SK-N-SH (cell line): ENCODE data around the gene GABRE. TPM values are rescaled to one million over a fixed set of nuclear protein-coding genes. Genes with fewer than 3 reads are reported as not detected.

Experiments
- CTCF ChIA-PET: fragments of 300-600, 350-600 bp; formaldehyde crosslinking; extraction: SDS; loops from one replicate; lab custom pipeline; 2021; lab: Yijun Ruan, JAX
- POLR2A ChIA-PET: fragments of 350-600 bp; sonication (Branson Sonifier 250); formaldehyde crosslinking; extraction: SDS; loops from one replicate; lab custom pipeline; 2020; ENCODE audit warnings: antibody characterized with exemption, inconsistent platforms; lab: Yijun Ruan, JAX
- DNase-seq: peaks from one replicate; pipeline ENCODE4 v3.0.0; 2012
- H2AFZ ChIP-seq: fragments of 200-600 bp; sonication (generic); 2 replicates; pipeline ENCODE4 v1.8.1; 2016; ENCODE audit warnings: antibody characterized with exemption, mild to moderate bottlenecking, low read depth
- H3F3A ChIP-seq: fragments of 200-600 bp; sonication (generic); replicated peaks from 2 replicates; pipeline ENCODE3; 2016; ENCODE audit warnings: antibody characterized with exemption, mild to moderate bottlenecking; ENCODE audit not compliant: insufficient read depth
- H3K27ac ChIP-seq, 2 experiments: fragments of 200-500 bp in 1 of 2; fragments of 200-600 bp in 1 of 2; sonication (Bioruptor generic) in 1 of 2; sonication (generic), shearing (Covaris generic) in 1 of 2; 2 replicates each; pipeline versions ENCODE4 v1.5.1 to v1.6.1; 2014 to 2016; ENCODE audit warnings: low read depth in 2 of 2, inconsistent platforms in 1 of 2, low read length in 1 of 2, mild to moderate bottlenecking in 1 of 2, mixed read lengths in 1 of 2
- H3K27me3 ChIP-seq: fragments of 200-600 bp; sonication (generic), shearing (Covaris generic); 2 replicates; pipeline ENCODE4 v1.6.1; 2016; ENCODE audit warnings: mixed run types; ENCODE audit not compliant: insufficient read depth
- H3K36me3 ChIP-seq, 2 experiments: fragments of 200-500 bp in 1 of 2; fragments of 200-600 bp in 1 of 2; sonication (Bioruptor generic) in 1 of 2; sonication (generic) in 1 of 2; replicated peaks in 1 of 2; 2 replicates each; pipeline versions ENCODE3 to v1.5.1; 2014 to 2016; ENCODE audit warnings: low read length in 1 of 2, mild to moderate bottlenecking in 1 of 2; ENCODE audit not compliant: insufficient read depth in 2 of 2, control insufficient read depth in 1 of 2
- H3K4me1 ChIP-seq, 2 experiments: fragments of 200-500 bp in 1 of 2; fragments of 200-600 bp in 1 of 2; sonication (Bioruptor generic) in 1 of 2; sonication (generic), shearing (Covaris generic) in 1 of 2; 2 replicates each; pipeline versions ENCODE4 v1.5.1 to v1.6.1; 2014 to 2016; ENCODE audit warnings: low read depth in 1 of 2, low read length in 1 of 2, mixed run types in 1 of 2; ENCODE audit not compliant: insufficient read depth in 2 of 2, control insufficient read depth in 1 of 2
- H3K4me2 ChIP-seq: fragments of 200-600 bp; sonication (generic), shearing (Covaris generic); 2 replicates; pipeline ENCODE4 v1.6.1; 2017; ENCODE audit warnings: mixed run types
- H3K4me3 ChIP-seq, 2 experiments: fragments of 200-500 bp in 1 of 2; fragments of 200-600 bp in 1 of 2; sonication (Bioruptor generic) in 1 of 2; sonication (generic), shearing (Covaris generic) in 1 of 2; 2 replicates each; pipeline versions ENCODE4 v1.5.1 to v1.8.1; 2014 to 2016; ENCODE audit warnings: low read depth in 2 of 2, inconsistent platforms in 1 of 2, low read length in 1 of 2, mild to moderate bottlenecking in 1 of 2, mixed read lengths in 1 of 2, moderate library complexity in 1 of 2
- H3K79me2 ChIP-seq: fragments of 200-600 bp; sonication (generic); 2 replicates; pipeline ENCODE4 v1.8.1; 2017; ENCODE audit warnings: mild to moderate bottlenecking; ENCODE audit not compliant: insufficient read depth
- H3K9ac ChIP-seq: fragments of 200-600 bp; sonication (generic); 2 replicates; pipeline ENCODE4 v1.6.1; 2017; ENCODE audit warnings: mixed run types
- H3K9me2 ChIP-seq: fragments of 200-600 bp; sonication (generic); 2 replicates; pipeline ENCODE4 v1.6.1; 2017; ENCODE audit warnings: mixed run types
- H3K9me3 ChIP-seq: fragments of 200-600 bp; sonication (generic); 2 replicates; pipeline ENCODE4 v1.6.1; 2017; ENCODE audit warnings: mixed run types, mild to moderate bottlenecking, moderate library complexity
- H4K20me1 ChIP-seq: fragments of 200-600 bp; sonication (generic); 2 replicates; pipeline ENCODE4 v1.6.1; 2017; ENCODE audit warnings: mild to moderate bottlenecking, mixed run types; ENCODE audit not compliant: insufficient read depth
- CTCF ChIP-seq: fragments of 200-600 bp; sonication (generic); IDR thresholded peaks from 2 replicates; pipeline ENCODE4 v1.6.1; 2017; ENCODE audit warnings: antibody characterized with exemption, mild to moderate bottlenecking, moderate library complexity
- ELF1 ChIP-seq: IDR thresholded peaks from 2 replicates; pipeline ENCODE4 v1.4.0; 2012
- EZH2phosphoT487 ChIP-seq: fragments of 200-600 bp; sonication (generic); IDR thresholded peaks from 2 replicates; pipeline ENCODE4 v1.6.1; 2017; ENCODE audit warnings: low read depth, mixed run types, mild to moderate bottlenecking, antibody characterized with exemption, moderate library complexity, borderline replicate concordance
- FOSL2 ChIP-seq: IDR thresholded peaks from 2 replicates; pipeline ENCODE4 v1.4.0; 2012; ENCODE audit warnings: low read depth, mild to moderate bottlenecking, moderate library complexity, borderline replicate concordance
- FOXM1 ChIP-seq: IDR thresholded peaks from 2 replicates; pipeline ENCODE4 v1.4.0; 2012; ENCODE audit warnings: low read depth, mild to moderate bottlenecking
- GABPA ChIP-seq: IDR thresholded peaks from 2 replicates; pipeline ENCODE4 v1.4.0; 2012; ENCODE audit warnings: low read depth, mild to moderate bottlenecking
- GATA2 ChIP-seq: sonication (generic); formaldehyde crosslinking; IDR thresholded peaks from 2 replicates; pipeline ENCODE4 v1.5.0; 2020; ENCODE audit warnings: mild to moderate bottlenecking, missing genetic modification reagents
- IRF3 ChIP-seq: fragments of 150-350 bp; IDR thresholded peaks from 2 replicates; pipeline ENCODE4 v1.6.1; 2016; ENCODE audit warnings: mild to moderate bottlenecking, low read depth, low read length
- JUND ChIP-seq: IDR thresholded peaks from 2 replicates; pipeline ENCODE4 v1.4.0; 2012
- MAX ChIP-seq: IDR thresholded peaks from 2 replicates; pipeline ENCODE4 v1.4.0; 2012; ENCODE audit warnings: low read depth
- MEF2A ChIP-seq: IDR thresholded peaks from 2 replicates; pipeline ENCODE4 v1.4.0; 2012; ENCODE audit warnings: low read depth, borderline replicate concordance
- MXI1 ChIP-seq: IDR thresholded peaks from 2 replicates; pipeline ENCODE4 v1.6.1; 2012; ENCODE audit warnings: mild to moderate bottlenecking, low read depth, low read length, improper control_type of control experiment
- NFIC ChIP-seq: IDR thresholded peaks from 2 replicates; pipeline ENCODE4 v1.4.0; 2012; ENCODE audit warnings: borderline replicate concordance
- POLR2AphosphoS5 ChIP-seq: IDR thresholded peaks from 2 replicates; pipeline ENCODE4 v1.6.1; 2012; ENCODE audit warnings: low read depth, low read length
- RAD21 ChIP-seq: IDR thresholded peaks from 2 replicates; pipeline ENCODE4 v1.6.1; 2012; ENCODE audit warnings: mild to moderate bottlenecking, low read length
- RFX5 ChIP-seq: IDR thresholded peaks from 2 replicates; pipeline ENCODE4 v1.6.1; 2012; ENCODE audit warnings: mild to moderate bottlenecking, improper control_type of control experiment, low read length
- SMC3 ChIP-seq: IDR thresholded peaks from 2 replicates; pipeline ENCODE4 v1.6.1; 2012; ENCODE audit warnings: low read depth, low read length, improper control_type of control experiment
- TEAD4 ChIP-seq: IDR thresholded peaks from 2 replicates; pipeline ENCODE4 v1.4.0; 2012; ENCODE audit warnings: mild to moderate bottlenecking, borderline replicate concordance; ENCODE audit not compliant: insufficient read depth
- USF1 ChIP-seq: IDR thresholded peaks from 2 replicates; pipeline ENCODE4 v1.4.0; 2012; ENCODE audit warnings: low read depth, borderline replicate concordance
- USF2 ChIP-seq: fragments of 150-350 bp; IDR thresholded peaks from 2 replicates; pipeline ENCODE4 v1.6.1; 2017; ENCODE audit warnings: antibody characterized with exemption, low read length, low read depth, borderline replicate concordance
- WGBS: methylation state at CpG from one replicate; pipeline ENCODE4 v1.1.6; 2017; ENCODE audit warnings: low lambda C conversion rate; 5-methylcytosine and 5-hydroxymethylcytosine counted together
- polyA plus RNA-seq, 3 experiments: library from polyadenylated mRNA; depleted of rRNA; stranded (reverse); fragments of >200 nt; gene quantifications; 2 replicates each; pipeline ENCODE4 v1.2.3, GENCODE V29; 2012

Gene GABRE
- polyA plus RNA-seq, 1 of the 3 experiments (the other 2 are of a cell fraction): 8.1 TPM

GRCh38 chrX:151958101-151958500, 16.4 kb downstream of the GABRE start:
- H3K9me2 ChIP-seq: no peaks in the 10 kb centered on the region
- ChIA-PET POLR2A (no interaction called here), CTCF (no interaction called here)
- H3F3A ChIP-seq: no peaks in the 10 kb centered on the region
- H3K9me3 ChIP-seq: no peaks in the 10 kb centered on the region
- WGBS: 13% methylated on average over 1 of the region's 4 CpGs
- no peak overlapping the region for H3K4me3 ChIP-seq
- no peak for DNase-seq
- no peaks in the 10 kb centered on the region; the same call in 1 of the 2 replicates for H3K27me3 ChIP-seq
- H3K4me1 ChIP-seq: no peaks in the 10 kb centered on the region
- no peak for TF ChIP-seq RFX5
- TF ChIP-seq RAD21: no peak
- TF ChIP-seq GATA2 (CRISPR knock-in tag): no peak
- no peak for TF ChIP-seq FOXM1
- no peak for TF ChIP-seq TEAD4
- no peak for TF ChIP-seq POLR2AphosphoS5
- no peak for TF ChIP-seq CTCF
- no peak for TF ChIP-seq JUND
- no peak for TF ChIP-seq SMC3
- no peak for TF ChIP-seq IRF3
- TF ChIP-seq EZH2phosphoT487: no peak
- no peak for TF ChIP-seq USF2
- no peak for TF ChIP-seq MEF2A
- no peak for TF ChIP-seq GABPA
- TF ChIP-seq MAX: no peak
- TF ChIP-seq NFIC: no peak
- peaks cover 2 to 7% of the 10 kb centered on the region in 2 experiments for H3K36me3 ChIP-seq
- no peak overlapping the region for H2AFZ ChIP-seq
- H4K20me1 ChIP-seq: no peaks in the 10 kb centered on the region
- H3K9ac ChIP-seq: no peak overlapping the region
- no peak overlapping the region for H3K4me2 ChIP-seq
- no peaks in the 10 kb centered on the region for H3K79me2 ChIP-seq
- no peak overlapping the region for H3K27ac ChIP-seq

- Histone ChIP-seq H3K27ac (no peak overlapping the region), H3K9me3 (no peaks in the 10 kb centered on the region), H3K4me1 (no peaks in the 10 kb centered on the region), H3K4me3 (no peak overlapping the region), H3K9ac (no peak overlapping the region), H3K36me3 (peaks cover 0 to 2% of the 10 kb centered on the region in 2 experiments), H3F3A (no peaks in the 10 kb centered on the region), H3K79me2 (no peaks in the 10 kb centered on the region), H2AFZ (no peak overlapping the region), H3K27me3 (no peaks in the 10 kb centered on the region; the same call in 1 of the 2 replicates), H4K20me1 (no peaks in the 10 kb centered on the region), H3K4me2 (no peak overlapping the region), H3K9me2 (no peaks in the 10 kb centered on the region)
- DNase-seq: no peak
- CTCF ChIA-PET: no interaction called here
- POLR2A ChIA-PET: no interaction called here
- TF ChIP-seq RAD21 (no peak), USF1 (no peak), FOSL2 (no peak), CTCF (no peak), SMC3 (no peak), EZH2phosphoT487 (no peak), ELF1 (no peak), GATA2 (CRISPR knock-in tag) (no peak), USF2 (no peak), GABPA (no peak), MXI1 (no peak)
- whole genome bisulfite sequencing: 32% methylated on average over 11 of the region's 15 CpGs
Measured at GRCh38 chrX:151954730-151955129, 19.7 kb downstream of the GABRE start.
